BJ (cell line): ENCODE data around the gene CHI3L2. TPM values are rescaled to one million over a fixed set of nuclear protein-coding genes. Genes with fewer than 3 reads are reported as not detected.

Source experiments
- CTCF ChIA-PET: fragments of 350-600 bp; formaldehyde crosslinking; extraction: SDS; loops from one replicate; lab custom pipeline; 2021; ENCODE audit warnings: antibody characterized with exemption, inconsistent platforms; lab: Yijun Ruan, JAX
- POLR2A ChIA-PET: fragments of 300-600 bp; sonication (Branson Sonifier 250); formaldehyde crosslinking; extraction: SDS; loops from one replicate; lab custom pipeline; 2021; ENCODE audit warnings: antibody characterized with exemption; lab: Charles Lee
- DNase-seq: peaks from one replicate; pipeline ENCODE4 v3.0.0-alpha.2; 2011; ENCODE audit warnings: low read depth
- H3K27me3 ChIP-seq: 2 replicates; pipeline ENCODE4 v1.6.0; 2011; ENCODE audit warnings: low read length; ENCODE audit not compliant: control insufficient read depth, insufficient read depth
- H3K36me3 ChIP-seq: 2 replicates; pipeline ENCODE4 v1.5.1; 2011; ENCODE audit warnings: low read length; ENCODE audit not compliant: control insufficient read depth, insufficient read depth
- H3K4me3 ChIP-seq: 2 replicates; pipeline ENCODE4 v1.5.1; 2011; ENCODE audit warnings: low read depth, mild to moderate bottlenecking, control low read depth, low read length
- polyA minus RNA-seq: library from RNA; depleted of rRNA, polyadenylated mRNA; stranded (reverse); fragments of >200 nt; gene quantifications from 2 replicates; pipeline ENCODE4 v1.2.3, GENCODE V29; 2011; rRNA and poly(A)+ RNA removed
- polyA plus RNA-seq: library from polyadenylated mRNA; depleted of rRNA; stranded (reverse); fragments of >200 nt; gene quantifications from 2 replicates; pipeline ENCODE4 v1.2.3, GENCODE V29; 2011; rRNA removed
- TF ChIP-seq, protein P1 (sequence below): IDR thresholded peaks from 2 replicates; pipeline ENCODE4 v1.5.1; 2011; ENCODE audit warnings: low read depth, mild to moderate bottlenecking, control low read depth, inconsistent platforms, low read length, moderate library complexity; ENCODE audit not compliant: insufficient read depth

The CHI3L2 gene, protein sequence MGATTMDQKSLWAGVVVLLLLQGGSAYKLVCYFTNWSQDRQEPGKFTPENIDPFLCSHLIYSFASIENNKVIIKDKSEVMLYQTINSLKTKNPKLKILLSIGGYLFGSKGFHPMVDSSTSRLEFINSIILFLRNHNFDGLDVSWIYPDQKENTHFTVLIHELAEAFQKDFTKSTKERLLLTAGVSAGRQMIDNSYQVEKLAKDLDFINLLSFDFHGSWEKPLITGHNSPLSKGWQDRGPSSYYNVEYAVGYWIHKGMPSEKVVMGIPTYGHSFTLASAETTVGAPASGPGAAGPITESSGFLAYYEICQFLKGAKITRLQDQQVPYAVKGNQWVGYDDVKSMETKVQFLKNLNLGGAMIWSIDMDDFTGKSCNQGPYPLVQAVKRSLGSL
- 0.05 and 0.25 TPM in 2 replicates for polyA plus RNA-seq
- not detected in 2 replicates for polyA minus RNA-seq

DNA sequence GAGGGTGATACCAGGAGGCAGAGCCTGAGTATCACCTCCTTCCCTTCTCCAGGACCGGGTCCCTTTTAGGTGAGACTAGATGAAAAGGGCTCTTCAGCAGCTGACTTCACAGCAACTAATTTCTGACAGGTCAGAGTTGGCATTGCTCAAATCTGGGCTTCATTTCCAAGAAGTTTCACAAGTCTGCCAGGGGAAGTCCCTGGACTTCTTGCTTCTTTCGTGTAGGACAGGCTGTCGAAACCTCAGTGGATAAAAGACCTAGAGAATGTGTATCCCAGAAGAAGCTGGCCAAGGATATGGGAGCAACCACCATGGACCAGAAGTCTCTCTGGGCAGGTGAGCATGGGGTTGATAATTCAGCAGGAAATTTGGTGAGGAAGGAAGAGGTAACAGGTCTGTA is at the start of gene CHI3L2:
TSS of gene CHI3L2 (plus strand) at position 280 of the 400 bp plus-strand sequence. CDS start at position 297, 17 bp downstream.
- DNase-seq = no peak
- TF ChIP-seq, protein P1, sequence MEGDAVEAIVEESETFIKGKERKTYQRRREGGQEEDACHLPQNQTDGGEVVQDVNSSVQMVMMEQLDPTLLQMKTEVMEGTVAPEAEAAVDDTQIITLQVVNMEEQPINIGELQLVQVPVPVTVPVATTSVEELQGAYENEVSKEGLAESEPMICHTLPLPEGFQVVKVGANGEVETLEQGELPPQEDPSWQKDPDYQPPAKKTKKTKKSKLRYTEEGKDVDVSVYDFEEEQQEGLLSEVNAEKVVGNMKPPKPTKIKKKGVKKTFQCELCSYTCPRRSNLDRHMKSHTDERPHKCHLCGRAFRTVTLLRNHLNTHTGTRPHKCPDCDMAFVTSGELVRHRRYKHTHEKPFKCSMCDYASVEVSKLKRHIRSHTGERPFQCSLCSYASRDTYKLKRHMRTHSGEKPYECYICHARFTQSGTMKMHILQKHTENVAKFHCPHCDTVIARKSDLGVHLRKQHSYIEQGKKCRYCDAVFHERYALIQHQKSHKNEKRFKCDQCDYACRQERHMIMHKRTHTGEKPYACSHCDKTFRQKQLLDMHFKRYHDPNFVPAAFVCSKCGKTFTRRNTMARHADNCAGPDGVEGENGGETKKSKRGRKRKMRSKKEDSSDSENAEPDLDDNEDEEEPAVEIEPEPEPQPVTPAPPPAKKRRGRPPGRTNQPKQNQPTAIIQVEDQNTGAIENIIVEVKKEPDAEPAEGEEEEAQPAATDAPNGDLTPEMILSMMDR = no peak
- Histone ChIP-seq H3K27me3 (no peaks in the 10 kb centered on the region), H3K4me3 (no peak within 1 kb of the TSS), H3K36me3 (no peaks in the 10 kb centered on the region)
- POLR2A ChIA-PET = no interaction called here
- CTCF ChIA-PET = interaction anchor here (1.1 to 1.5 kb wide), 2 partner anchors 88 to 106 kb away, joined by 5 read pairs; no protein-coding TSS in a partner anchor

DNA sequence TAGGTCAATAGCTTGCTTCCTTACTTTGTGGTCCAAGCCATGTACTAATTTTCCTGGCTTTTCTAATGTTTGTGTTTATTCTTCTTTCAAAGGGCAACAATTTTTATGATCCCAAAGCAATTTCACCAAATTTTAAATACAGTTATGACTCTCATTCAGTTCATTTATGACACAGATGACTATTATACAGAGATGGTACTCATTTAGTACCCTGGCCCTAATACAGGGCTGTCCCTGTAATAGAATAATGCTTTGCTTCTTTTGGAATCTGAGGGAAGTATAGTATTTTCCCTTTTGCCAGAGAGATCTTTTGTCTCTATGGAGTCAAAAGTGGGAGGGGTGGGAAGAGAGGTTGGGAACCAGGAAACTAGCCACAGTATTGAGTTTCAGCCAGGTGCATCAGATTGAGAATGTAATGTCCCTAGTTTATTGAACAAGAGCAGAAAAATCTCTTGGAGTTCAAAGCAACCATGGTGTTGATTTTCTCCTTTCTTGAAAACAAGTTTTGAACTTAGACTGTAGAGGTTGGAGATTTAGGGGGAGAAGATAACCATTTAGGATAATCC is 47.5 kb upstream of the CHI3L2 start:
- CTCF ChIA-PET = interaction anchor here (0.9 kb wide), 1 partner anchor 30 kb away, joined by 3 read pairs; no protein-coding TSS in a partner anchor

DNA sequence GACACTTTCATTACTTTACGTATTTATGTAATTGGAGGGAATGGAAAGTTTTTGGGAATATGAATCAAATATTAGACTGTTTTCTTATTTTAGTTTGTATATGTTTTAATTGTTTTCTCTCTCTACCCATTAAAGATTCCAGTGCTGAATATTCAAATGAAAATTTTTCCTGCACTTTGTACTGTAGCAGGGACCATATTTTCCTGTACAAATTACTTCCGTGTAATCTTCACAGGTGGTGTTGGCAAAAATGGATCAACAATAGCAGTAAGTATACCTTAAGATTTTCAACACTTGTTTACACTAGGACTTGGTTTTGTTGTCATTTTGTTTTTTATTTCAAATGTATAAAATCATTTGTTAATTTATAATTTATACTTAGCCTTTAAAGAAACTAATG is 45.5 kb upstream of the CHI3L2 start:
- Histone ChIP-seq H3K36me3 (peaks cover 4% of the 10 kb centered on the region; the same call in 1 of the 2 replicates), H3K27me3 (no peaks in the 10 kb centered on the region), H3K4me3 (no peak overlapping the region)
- POLR2A ChIA-PET = no interaction called here
- CTCF ChIA-PET = no interaction called here
- TF ChIP-seq, protein P1 = no peak
- DNase-seq = no peak

More for the DNA sequence above, 47.5 kb upstream of the CHI3L2 start:
- DNase-seq = no peak
- TF ChIP-seq, protein P1 = no peak
- POLR2A ChIA-PET = no interaction called here
- Histone ChIP-seq H3K4me3 (no peak overlapping the region), H3K36me3 (peaks cover 2% of the 10 kb centered on the region; the same call in 1 of the 2 replicates), H3K27me3 (no peaks in the 10 kb centered on the region)

DNA sequence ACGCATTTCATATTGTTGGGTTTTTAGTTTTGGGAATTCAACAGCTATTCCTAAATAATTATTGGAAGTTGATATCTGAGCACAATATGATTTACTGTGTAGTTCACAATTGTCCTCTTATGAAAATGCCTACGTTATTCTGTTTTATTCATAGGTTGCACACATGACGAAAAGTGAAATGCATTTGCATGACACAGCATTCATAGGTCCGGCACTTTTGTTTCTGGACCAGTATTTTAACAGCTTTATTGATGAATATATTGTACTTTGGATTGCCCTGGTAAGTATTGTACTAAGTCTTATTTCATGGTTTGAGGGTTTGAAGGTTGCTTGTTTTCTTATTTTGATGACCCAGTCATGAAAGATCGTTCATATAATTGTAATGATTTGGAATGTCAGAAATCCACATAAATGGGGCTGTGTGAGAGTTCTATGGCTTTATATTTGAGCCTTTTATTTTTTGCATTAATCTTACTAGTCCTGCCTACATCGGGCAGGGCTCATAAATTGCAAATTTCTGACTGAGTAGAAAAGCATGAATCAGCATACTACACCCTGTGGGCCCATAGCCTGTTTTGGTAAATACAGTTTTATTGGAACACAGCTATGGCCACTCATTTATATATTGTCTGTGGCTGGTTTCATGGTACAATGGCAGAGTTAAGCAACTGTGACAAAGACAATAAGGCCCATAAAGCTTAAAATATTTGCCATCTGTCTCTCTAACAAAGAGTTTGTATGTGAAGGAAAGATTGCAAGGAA is 44.0 kb upstream of the CHI3L2 start:
- no peaks in the 10 kb centered on the region for H3K27me3 ChIP-seq
- ChIA-PET CTCF (interaction anchor here (0.6 to 1.1 kb wide), 4 partner anchors 31 to 1681 kb away, joined by 3 to 4 read pairs (median 4); no protein-coding TSS in a partner anchor), POLR2A (no interaction called here)
- TF ChIP-seq, protein P1 = no peak
- no peak overlapping the region for H3K4me3 ChIP-seq
- no peak for DNase-seq
- H3K36me3 ChIP-seq = peaks cover 7% of the 10 kb centered on the region; the same call in 1 of the 2 replicates
